ENCODE data around the gene KCNAB2. TPM values are rescaled to one million over a fixed set of nuclear protein-coding genes. Genes with fewer than 3 reads are reported as not detected.
"Not testable (repeated sequence)": the region's sequence is repeated elsewhere in the genome, so short reads cannot be mapped to it uniquely, and the experiment has no call there.

KCNAB2 gene
- total and polyA plus RNA-seq, 2 donors (not counting 1 experiment from before 2014, with no cell fraction given), result 90.7 to 143 TPM

DNA sequence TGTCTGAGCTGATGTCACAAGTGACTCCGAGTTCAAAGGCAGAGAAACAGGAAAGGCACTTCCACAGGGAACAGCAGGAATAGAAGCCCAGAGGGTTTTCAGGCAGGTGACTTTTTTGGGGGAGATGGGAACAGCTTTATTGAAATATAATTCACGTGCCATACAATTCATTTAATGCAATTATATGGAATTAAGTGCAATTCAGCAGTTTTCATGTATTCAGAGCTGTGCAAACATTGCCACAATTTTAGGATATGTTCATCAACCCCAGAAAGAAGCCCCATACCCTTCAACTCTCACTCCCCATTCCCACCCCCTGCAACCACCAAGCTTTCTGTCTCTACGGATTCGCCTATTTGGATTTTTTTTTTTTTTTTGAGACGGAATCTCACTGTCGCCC lies 17.0 kb downstream of the KCNAB2 start:
- no peaks in the 10 kb centered on the region for H3K27me3 ChIP-seq (replicated peaks in 1 of 4; ENCODE audit: control extremely low read depth in 1 of 4, control insufficient read depth in 3 of 4, insufficient read depth in 4 of 4, low read length in 3 of 4)
- H3K79me2 ChIP-seq (ENCODE audit: control insufficient read depth, insufficient read depth, low read length), result peaks cover 7% of the 10 kb centered on the region
- intact Hi-C loops (cut with micrococcal nuclease), result no loop called here
- peaks cover 0 to 23% of the 10 kb centered on the region in 2 experiments for H3K36me3 ChIP-seq (replicated peaks in 1 of 2; ENCODE audit: control extremely low read depth in 1 of 2, control insufficient read depth in 1 of 2, extremely low read depth in 1 of 2, insufficient read depth in 2 of 2, low read length in 1 of 2)
- H3K9ac ChIP-seq (ENCODE audit: low read length), result no peak overlapping the region
- H3K4me1 ChIP-seq (ENCODE audit: control insufficient read depth in 2 of 2, insufficient read depth in 2 of 2, low read length in 2 of 2), result no peaks in the 10 kb centered on the region
- H4K20me1 ChIP-seq (ENCODE audit: control insufficient read depth, insufficient read depth, low read length, poor library complexity, severe bottlenecking), result peaks cover 68% of the 10 kb centered on the region
- no peak overlapping the region for H3K27ac ChIP-seq (ENCODE audit: low read length in 2 of 2)
- no peak for DNase-seq
- no peaks in the 10 kb centered on the region for H3K9me3 ChIP-seq (ENCODE audit: control extremely low read depth in 1 of 3, control insufficient read depth in 2 of 3, insufficient read depth in 1 of 3, low read length in 2 of 3)
- ChIA-PET CTCF (interaction anchor here (0.7 kb wide), 1 partner anchor 155 kb away, joined by 4 read pairs; no protein-coding TSS in a partner anchor), POLR2A (interaction anchor here (0.7 kb wide), 1 partner anchor 25 kb away, joined by 4 read pairs; no protein-coding TSS in a partner anchor)
- no peak for ATAC-seq (ENCODE audit: low read depth)
- H2AFZ ChIP-seq (ENCODE audit: insufficient read depth, low read depth, low read length, poor library complexity, severe bottlenecking), result no peak overlapping the region
- 97% methylated on average over 4 of the region's 6 CpGs for WGBS (ENCODE audit: insufficient coverage)
- Mint-ChIP-seq H3K27me3 (no peaks in the 10 kb centered on the region), H3K4me1 (no peaks in the 10 kb centered on the region), H3K4me3 (no peak overlapping the region), H3K9me3 (ENCODE audit: insufficient read depth) (no peaks in the 10 kb centered on the region), H3K27ac (no peak overlapping the region)
- no peak for TF ChIP-seq EZH2 (IDR thresholded peaks at IDR 0.05; ENCODE audit: borderline replicate concordance, insufficient read depth, low read depth, low read length, poor library complexity, severe bottlenecking)
- no peak for TF ChIP-seq CTCF (IDR thresholded peaks at IDR 0.05)
- no peak overlapping the region for H3K4me2 ChIP-seq (replicated peaks; ENCODE audit: low read depth, low read length, poor library complexity, severe bottlenecking)
- H3K4me3 ChIP-seq (ENCODE audit: control extremely low read depth in 1 of 5, extremely low read depth in 1 of 5, insufficient read depth in 1 of 5, low read depth in 2 of 5, low read length in 4 of 5), result no peak overlapping the region

GRCh38 chr1:6063532-6064053 lies 17.9 kb downstream of the KCNAB2 start:
- H2AFZ ChIP-seq (ENCODE audit: insufficient read depth, low read depth, low read length, poor library complexity, severe bottlenecking); H3K27me3 ChIP-seq (replicated peaks in 1 of 4; ENCODE audit: control extremely low read depth in 1 of 4, control insufficient read depth in 3 of 4, insufficient read depth in 4 of 4, low read length in 3 of 4); ATAC-seq (ENCODE audit: low read depth); H3K9me3 ChIP-seq (ENCODE audit: control extremely low read depth in 1 of 3, control insufficient read depth in 2 of 3, insufficient read depth in 1 of 3, low read length in 2 of 3); H3K79me2 ChIP-seq (ENCODE audit: control insufficient read depth, insufficient read depth, low read length); H3K9me3 Mint-ChIP-seq (ENCODE audit: insufficient read depth); H3K27me3 Mint-ChIP-seq; H3K27ac ChIP-seq (ENCODE audit: low read length in 2 of 2); H3K4me3 ChIP-seq (ENCODE audit: control extremely low read depth in 1 of 5, extremely low read depth in 1 of 5, insufficient read depth in 1 of 5, low read depth in 2 of 5, low read length in 4 of 5); H3K4me1 Mint-ChIP-seq; intact Hi-C loops (cut with micrococcal nuclease); H3K4me3 Mint-ChIP-seq; POLR2A ChIA-PET; H3K4me1 ChIP-seq (ENCODE audit: control insufficient read depth in 2 of 2, insufficient read depth in 2 of 2, low read length in 2 of 2); CTCF ChIA-PET; H3K27ac Mint-ChIP-seq; H3K4me2 ChIP-seq (replicated peaks; ENCODE audit: low read depth, low read length, poor library complexity, severe bottlenecking); H3K9ac ChIP-seq (ENCODE audit: low read length); DNase-seq: not testable (repeated sequence)
- 96% methylated on average over 5 of the region's 7 CpGs for WGBS (ENCODE audit: insufficient coverage)
- Histone ChIP-seq H3K36me3 (replicated peaks in 1 of 2; ENCODE audit: control extremely low read depth in 1 of 2, control insufficient read depth in 1 of 2, extremely low read depth in 1 of 2, insufficient read depth in 2 of 2, low read length in 1 of 2) (peaks cover 0 to 23% of the 10 kb centered on the region in 2 experiments), H4K20me1 (ENCODE audit: control insufficient read depth, insufficient read depth, low read length, poor library complexity, severe bottlenecking) (peaks cover 63% of the 10 kb centered on the region)
